Activated effector memory CD4-positive, alpha-beta T cell treated with Interleukin-2 at 50 U/mL for 16 hours (primary cell): ENCODE data around the gene TTBK1.
"Not testable (repeated sequence)": the region's sequence is repeated elsewhere in the genome, so short reads cannot be mapped to it uniquely, and the experiment has no call there.

ENCODE experiments used
- DNase-seq: peaks from one replicate; pipeline ENCODE4 v3.0.0-alpha.2; 2020

Gene TTBK1

DNA sequence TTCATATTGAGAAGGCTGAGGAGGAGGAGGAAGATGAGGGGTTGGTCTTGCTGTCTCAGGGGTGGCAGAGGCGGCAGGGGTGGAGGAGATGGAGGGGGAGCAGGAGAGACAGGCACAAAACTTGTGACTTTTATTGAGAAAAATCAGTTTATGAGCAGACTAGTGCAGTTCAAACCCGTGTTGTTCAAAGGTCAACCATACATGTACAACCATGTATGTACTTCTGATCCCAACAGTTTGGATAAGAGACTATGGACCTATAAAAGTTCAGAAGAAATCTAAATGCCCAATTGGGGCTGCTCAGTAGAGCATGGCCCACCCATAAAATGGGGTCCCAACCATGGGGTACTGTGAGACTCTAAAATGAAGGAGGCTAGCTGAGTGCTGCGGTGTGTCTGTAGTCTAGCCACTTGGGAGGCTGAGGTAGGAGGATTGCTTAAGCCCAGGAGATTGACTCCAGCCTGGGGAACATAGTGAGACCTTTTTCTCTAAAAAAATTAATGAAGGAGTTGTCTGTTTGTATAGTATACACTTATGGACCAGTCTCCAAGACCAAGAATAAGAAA, 47.1 kb downstream of the TTBK1 start:
- DNase-seq, result no peak

- no peak for DNase-seq
Measured at GRCh38 chr6:43290905-43291355, 47.6 kb downstream of the TTBK1 start.

DNA sequence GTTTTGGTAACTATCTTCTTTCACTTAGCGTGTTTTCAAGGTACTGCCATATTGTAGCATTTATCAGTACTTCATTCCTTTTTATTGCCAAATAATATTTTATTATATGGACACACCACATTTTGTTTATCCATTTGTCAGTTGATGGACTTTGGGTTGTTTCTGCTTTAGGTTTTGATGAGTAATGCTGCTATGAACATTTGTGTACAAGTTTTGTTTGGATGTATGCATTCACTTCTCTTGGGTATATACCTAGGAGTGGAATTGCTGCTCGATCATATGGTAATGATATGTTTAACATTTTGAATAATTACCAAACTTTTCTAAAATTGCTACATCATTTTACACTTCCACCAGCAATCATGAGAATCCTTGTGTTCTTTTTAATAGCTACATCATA, 48.4 kb downstream of the TTBK1 start:
- no peak for DNase-seq

DNA sequence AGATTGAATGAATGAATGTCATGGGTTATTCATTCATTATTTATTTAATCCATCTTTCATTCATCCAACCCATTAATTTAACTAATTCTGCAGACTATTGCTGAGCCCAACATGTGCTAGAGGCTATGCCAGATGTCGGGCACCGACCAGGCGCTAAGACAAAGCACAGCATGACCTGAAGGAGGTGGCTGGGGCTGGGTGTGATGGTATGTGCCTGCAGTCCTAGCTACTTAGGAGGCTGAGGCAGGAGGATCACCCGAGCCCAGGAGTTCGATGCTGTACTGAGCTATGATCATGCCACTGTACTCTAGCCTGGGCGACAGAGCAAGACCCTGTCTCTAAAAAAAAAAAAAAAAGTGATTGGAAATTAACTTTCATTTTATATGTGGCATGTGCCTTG, 49.1 kb downstream of the TTBK1 start:
- DNase-seq, result no peak

GRCh38 chr6:43292763-43293318, 49.6 kb downstream of the TTBK1 start:
- DNase-seq, result no peak

GRCh38 chr6:43293698-43294097, 50.4 kb downstream of the TTBK1 start:
- DNase-seq, result no peak

DNA sequence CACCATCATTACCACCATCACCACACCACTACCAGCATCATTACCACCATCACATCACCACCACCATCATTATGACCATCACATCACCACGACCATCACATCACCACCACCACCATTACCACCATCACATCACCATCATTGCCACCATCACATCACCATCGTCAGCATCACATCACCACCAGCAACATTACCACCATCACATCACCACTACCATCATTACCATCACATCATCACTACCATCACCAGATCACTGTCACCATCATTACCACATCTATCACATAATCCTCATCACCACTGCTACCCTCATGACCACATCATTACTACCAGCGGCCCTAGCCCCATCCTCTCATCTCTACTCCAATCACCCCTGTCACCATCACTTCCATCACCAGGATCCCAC, 51.3 kb downstream of the TTBK1 start:
- no peak for DNase-seq

GRCh38 chr6:43295456-43295855, 52.2 kb downstream of the TTBK1 start:
- DNase-seq, result no peak

- DNase-seq, result no peak
Measured at GRCh38 chr6:43296780-43297497, 53.7 kb downstream of the TTBK1 start.

DNA sequence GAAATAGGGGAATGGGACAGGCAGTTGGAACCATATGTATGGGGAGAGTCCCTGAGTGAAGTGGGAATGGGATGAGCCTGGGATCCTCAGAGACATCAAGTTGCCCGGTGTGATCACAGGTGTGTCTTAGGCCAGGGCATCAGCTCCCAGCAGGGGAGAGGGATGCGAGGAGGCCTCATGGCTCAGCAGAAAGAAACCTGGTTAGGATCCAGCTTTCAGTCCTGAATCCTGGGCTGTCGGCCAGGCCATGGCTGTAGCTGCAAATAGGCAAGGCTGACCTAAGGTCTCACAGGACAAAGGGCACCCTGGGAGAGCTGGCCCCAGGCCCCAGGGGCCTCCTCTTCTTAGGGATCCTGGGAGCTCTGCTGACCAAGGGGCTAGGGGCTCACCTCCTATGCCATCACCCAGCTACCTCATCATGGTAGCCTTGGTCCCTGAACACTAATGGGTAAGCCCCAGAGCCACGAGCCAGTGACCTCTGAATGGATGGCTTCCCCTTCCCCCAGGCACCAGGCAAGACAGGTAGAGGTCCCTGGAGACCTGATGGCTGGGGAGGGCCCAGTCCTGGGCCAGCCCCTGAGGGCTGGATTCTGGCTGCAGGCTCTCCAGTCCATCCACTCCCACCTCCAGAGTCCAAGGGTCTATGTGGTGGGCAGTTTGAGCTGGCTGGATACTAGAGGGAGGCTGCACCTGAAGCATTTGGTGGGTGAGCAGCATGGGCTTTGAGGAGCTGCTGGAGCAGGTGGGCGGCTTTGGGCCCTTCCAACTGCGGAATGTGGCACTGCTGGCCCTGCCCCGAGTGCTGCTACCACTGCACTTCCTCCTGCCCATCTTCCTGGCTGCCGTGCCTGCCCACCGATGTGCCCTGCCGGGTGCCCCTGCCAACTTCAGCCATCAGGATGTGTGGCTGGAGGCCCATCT, 54.6 kb downstream of the TTBK1 start, which contains the start of gene SLC22A7:
SLC22A7 (plus strand) TSS at position 617 of the 921 bp plus-strand sequence; CDS start at position 716, 99 bp downstream.
- no peak for DNase-seq

DNA sequence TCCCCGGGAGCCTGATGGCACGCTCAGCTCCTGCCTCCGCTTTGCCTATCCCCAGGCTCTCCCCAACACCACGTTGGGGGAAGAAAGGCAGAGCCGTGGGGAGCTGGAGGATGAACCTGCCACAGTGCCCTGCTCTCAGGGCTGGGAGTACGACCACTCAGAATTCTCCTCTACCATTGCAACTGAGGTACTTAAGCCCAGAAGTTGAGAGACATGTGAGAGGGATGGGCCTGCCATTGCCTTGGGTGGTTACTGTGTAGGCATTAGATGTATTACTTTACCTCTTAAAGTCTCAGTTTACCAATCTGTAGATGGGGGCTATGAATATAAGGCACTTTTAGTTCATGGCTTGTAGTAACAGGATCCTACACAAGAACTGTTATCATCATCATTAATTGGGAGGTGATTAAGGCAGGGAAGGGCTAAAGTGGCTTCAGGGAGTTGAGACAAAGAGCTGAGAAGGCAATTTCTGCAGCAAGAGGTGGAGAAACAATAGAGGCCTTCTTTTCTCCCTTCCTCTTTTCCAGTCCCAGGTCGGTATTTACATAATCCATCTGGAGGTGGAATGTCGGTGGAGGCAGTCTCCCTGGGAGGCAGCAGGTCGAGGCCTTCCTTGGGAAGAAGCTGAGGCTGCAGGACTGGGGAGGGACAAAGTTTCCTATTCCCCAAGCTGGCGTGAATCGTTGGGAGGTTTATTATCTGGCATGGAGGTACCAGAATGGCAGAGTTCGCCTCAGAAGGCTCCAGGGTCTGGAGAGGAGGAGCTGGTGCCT, 55.5 kb downstream of the TTBK1 start:
- DNase-seq, result no peak

DNA sequence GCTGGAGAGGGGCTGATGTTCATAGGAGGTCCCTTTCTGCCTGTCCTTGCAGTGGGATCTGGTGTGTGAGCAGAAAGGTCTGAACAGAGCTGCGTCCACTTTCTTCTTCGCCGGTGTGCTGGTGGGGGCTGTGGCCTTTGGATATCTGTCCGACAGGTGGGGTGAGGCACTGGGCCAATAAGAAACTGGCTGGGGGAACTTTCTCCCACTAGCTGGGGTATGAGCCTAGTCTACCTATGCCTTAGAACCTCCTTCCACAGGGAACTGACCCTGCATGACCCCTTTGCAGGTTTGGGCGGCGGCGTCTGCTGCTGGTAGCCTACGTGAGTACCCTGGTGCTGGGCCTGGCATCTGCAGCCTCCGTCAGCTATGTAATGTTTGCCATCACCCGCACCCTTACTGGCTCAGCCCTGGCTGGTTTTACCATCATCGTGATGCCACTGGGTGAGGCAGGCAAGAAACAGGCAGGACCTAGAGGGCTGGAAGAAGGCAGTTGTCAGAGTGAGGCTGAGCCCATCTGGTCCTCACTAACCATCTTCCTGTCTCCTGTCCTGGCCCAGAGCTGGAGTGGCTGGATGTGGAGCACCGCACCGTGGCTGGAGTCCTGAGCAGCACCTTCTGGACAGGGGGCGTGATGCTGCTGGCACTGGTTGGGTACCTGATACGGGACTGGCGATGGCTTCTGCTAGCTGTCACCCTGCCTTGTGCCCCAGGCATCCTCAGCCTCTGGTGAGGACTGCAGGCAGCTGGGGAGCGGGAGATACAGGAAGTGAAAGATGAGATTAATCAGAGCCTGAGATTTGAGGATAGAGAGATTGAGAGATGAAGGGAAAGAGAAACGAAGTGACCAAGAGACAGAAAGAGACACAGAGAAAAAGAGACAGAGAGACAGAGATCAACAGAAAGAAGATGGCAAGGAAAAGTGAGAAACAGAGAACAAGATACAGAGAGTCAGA, 56.3 kb downstream of the TTBK1 start:
- DNase-seq, result no peak

DNA sequence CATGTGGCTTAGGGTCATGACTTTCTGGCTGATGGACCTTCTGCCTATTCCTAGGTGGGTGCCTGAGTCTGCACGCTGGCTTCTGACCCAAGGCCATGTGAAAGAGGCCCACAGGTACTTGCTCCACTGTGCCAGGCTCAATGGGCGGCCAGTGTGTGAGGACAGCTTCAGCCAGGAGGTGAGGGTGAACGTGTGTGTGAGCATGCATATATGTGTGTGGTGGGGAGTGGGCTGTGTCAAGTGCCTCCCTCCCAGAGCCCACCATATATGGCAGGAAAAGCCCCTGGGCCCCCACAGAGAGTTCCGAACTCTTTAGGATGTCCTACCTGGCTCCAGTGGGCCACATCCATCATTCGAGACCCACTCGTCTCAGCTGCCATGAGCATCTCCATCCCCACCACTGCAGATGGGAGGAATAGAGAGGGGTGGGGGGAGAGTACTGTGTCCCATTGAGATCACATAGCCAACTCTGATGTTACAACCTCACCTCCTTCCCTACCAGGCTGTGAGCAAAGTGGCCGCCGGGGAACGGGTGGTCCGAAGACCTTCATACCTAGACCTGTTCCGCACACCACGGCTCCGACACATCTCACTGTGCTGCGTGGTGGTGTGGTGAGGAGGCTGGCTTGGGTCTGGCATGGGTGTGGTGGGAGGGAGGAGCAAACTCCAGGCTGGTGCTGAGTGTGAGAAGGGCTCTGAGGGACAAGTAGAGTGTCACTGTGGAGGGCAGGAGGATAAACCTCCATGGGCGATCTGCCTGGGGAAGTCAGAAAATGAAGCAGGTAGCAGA, 58.0 kb downstream of the TTBK1 start:
- DNase-seq, result no peak

- no peak for DNase-seq
Measured at GRCh38 chr6:43302126-43302525, 58.8 kb downstream of the TTBK1 start.

DNA sequence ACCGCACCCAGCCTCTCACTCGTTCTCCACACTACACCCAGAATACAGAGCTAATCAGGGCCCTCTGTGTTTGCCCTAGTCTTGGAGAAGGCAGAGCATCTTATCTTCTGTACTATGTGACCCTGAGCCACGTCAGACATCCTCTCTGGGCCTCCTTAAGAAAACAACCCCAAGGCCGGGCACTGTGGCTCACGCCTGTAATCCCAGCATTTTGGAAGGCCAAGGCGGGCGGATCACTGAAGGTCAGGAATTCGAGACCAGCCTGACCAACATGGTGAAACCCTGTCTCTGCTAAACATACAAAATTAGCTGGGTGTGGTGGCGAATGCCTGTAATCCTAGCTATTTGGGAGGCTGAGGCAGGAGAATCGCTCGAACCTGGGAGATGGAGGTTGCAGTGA, 59.7 kb downstream of the TTBK1 start:
- DNase-seq, result not testable (repeated sequence)

DNA sequence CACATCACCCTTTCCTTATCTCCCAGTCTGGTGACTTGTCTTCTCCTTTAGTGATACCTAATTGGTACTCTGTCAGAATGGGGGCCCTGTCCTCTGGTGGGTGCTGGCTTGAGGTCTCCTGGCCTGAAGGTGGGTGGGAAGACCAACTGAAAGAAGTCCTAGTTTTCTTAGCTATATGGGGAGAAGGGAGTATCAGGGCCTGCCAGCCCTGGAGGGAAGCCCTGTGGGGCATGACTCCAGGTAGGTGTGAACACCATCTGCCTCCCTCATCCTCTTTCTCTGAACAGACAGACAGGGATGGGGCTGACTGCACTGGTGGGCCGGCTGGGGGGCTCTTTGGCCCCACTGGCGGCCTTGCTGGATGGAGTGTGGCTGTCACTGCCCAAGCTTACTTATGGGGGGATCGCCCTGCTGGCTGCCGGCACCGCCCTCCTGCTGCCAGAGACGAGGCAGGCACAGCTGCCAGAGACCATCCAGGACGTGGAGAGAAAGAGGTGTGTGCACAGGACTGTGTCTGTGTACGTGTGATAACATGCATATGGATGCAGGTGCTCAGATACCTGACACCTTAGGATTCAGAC, 60.6 kb downstream of the TTBK1 start:
- DNase-seq, result no peak

DNA sequence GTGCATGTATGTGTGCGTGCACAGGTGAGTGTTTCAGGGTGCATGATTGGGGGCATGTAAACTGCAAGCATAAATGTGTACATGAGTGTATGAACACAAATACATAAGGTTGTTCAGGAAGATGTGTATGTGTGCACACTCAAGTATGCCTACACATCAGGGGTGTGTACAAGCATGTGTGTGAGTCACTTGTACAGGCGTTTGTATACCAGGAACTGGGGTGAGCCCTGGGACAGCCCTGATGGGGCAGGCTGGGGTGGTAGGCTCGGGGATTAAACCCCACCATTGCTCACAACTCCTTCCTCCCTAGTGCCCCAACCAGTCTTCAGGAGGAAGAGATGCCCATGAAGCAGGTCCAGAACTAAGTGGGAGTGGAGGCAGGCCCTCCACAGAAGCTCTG, 61.1 kb downstream of the TTBK1 start:
- DNase-seq, result no peak

DNA sequence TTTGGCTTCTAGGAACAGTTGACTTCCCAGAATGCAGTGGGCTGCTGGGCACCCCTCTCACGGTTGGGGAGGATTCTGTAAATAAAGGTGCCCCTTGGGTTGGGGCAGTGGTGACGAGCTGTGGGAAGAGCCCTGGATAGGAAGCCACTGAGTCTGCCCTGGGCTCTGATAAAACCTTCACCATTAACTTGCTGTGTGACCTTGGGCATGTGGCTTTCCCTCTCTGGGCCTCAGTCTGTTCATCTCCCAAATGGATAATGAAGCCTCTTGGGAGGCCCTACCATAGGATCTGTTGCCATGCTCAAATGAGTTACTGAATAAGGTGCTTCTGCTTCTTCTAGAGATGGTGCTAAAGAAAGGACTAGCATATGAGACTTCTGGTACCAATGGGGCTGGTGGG, 61.6 kb downstream of the TTBK1 start:
- DNase-seq, result no peak

DNA sequence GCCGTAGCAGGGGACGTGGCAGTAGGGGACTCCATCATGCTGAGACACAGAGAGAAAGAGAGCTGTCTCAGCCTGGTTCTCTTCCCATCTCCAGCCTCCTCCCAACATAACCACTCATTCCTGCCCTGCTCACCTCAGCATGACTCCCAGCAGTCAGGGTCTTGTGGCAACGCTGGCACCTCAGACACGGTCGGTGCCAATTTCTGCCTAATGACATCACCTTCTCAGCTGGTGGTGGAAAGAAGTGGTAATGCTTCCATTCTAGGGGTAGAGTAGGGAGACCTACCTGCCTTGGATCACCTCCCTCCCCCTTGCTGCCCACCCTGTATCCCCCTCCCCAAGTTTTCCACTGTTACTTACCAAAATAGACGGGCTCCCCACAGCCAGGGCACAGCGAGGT, 62.8 kb downstream of the TTBK1 start:
- DNase-seq, result no peak

- DNase-seq, result no peak
Measured at GRCh38 chr6:43307451-43308100, 64.3 kb downstream of the TTBK1 start.
